RWPE2 (cell line): ENCODE results near the gene SLC4A2.

ENCODE experiments used
- ATAC-seq: fragments of 200-7000 bp; cut with Tn5 transposase; 3 replicates; pipeline ENCODE4 v1.9.1; 2021; ENCODE audit warnings: low read depth
- DNase-seq: peaks from one replicate; pipeline ENCODE4 v3.0.0-alpha.2; 2020; ENCODE audit warnings: low spot score
- H3K27ac ChIP-seq: fragments of 450-650 bp; 2 replicates; pipeline ENCODE4 v1.5.1; 2017; ENCODE audit warnings: mild to moderate bottlenecking; ENCODE audit not compliant: poor library complexity, severe bottlenecking
- H3K27me3 ChIP-seq: fragments of 250-450 bp; sonication (Bioruptor Pico); 2 replicates; pipeline ENCODE4 v1.5.1; 2021; ENCODE audit warnings: mild to moderate bottlenecking, moderate library complexity; ENCODE audit not compliant: insufficient read depth, poor library complexity, severe bottlenecking
- H3K36me3 ChIP-seq: fragments of 250-450 bp; sonication (Bioruptor Pico); 2 replicates; pipeline ENCODE4 v1.5.1; 2020; ENCODE audit warnings: low read depth, mild to moderate bottlenecking, moderate library complexity
- H3K4me1 ChIP-seq: fragments of 250-450 bp; sonication (Bioruptor Pico); 2 replicates; pipeline ENCODE4 v1.5.1; 2021; ENCODE audit warnings: mild to moderate bottlenecking, moderate library complexity; ENCODE audit not compliant: insufficient read depth, poor library complexity, severe bottlenecking
- H3K4me3 ChIP-seq: fragments of 250-450 bp; sonication (Bioruptor Pico); 2 replicates; pipeline ENCODE4 v1.5.1; 2021; ENCODE audit warnings: mild to moderate bottlenecking, moderate library complexity; ENCODE audit not compliant: severe bottlenecking
- H3K9me3 ChIP-seq: fragments of 250-450 bp; sonication (Bioruptor Pico); 2 replicates; pipeline ENCODE4 v1.5.1; 2021; ENCODE audit warnings: mild to moderate bottlenecking, moderate library complexity; ENCODE audit not compliant: severe bottlenecking
- CTCF ChIP-seq: fragments of 450-650 bp; IDR thresholded peaks from one replicate; pipeline ENCODE4 v1.5.1; 2017; ENCODE audit warnings: mild to moderate bottlenecking, moderate library complexity; ENCODE audit not compliant: poor library complexity, severe bottlenecking

The SLC4A2 gene

GRCh38 chr7:151080067-151080521 lies 20.7 kb downstream of the SLC4A2 start:
- Histone ChIP-seq H3K4me3 (peak overlapping the region; percentile 96), H3K9me3 (no peaks in the 10 kb centered on the region), H3K4me1 (peaks cover 6% of the 10 kb centered on the region), H3K27ac (peak overlapping the region; percentile 87), H3K27me3 (no peaks in the 10 kb centered on the region), H3K36me3 (peaks cover 21% of the 10 kb centered on the region)
- ATAC-seq (peak; percentile 5), DNase-seq (peak; percentile 59)
- no peak for TF ChIP-seq CTCF

DNA sequence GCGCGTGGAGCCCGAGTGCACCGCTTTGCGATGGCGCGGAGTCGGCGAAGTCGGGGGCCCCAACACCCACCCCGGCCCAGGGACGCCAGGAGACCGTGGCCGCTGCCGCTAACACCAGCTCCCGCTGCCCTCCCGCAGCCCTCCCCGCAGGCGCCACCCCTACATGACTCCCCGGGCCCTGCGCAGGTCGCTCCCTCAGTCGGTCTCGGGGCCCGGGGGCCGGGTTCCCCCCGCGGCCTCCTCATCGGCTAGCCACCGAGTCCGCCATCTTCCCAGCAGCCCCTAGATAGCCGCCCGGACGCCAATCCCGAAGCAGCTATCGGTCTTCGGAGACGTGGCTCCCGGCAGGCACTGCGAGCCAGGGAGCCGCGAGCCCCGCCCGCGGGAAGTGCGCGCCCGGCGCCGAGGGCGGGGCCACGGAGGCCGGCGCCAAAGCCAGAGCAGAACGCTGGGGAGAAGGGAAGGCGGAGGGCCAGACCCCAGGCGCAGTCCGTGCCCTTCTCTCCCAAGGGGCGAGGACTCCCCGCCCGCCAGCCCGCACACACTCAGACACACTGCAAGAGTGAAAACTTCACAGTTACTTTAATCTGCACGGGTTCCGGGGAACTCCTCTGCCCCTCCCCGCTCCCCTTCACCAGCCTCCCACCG lies 21.3 kb downstream of the SLC4A2 start, which contains the start of gene FASTK:
Gene FASTK (minus strand): TSS at position 288 of the 648 bp plus-strand sequence. CDS start 43 bp downstream, at position 245.
- Histone ChIP-seq H3K4me3 (peak within 1 kb of the TSS; percentile 96), H3K4me1 (peaks cover 6% of the 10 kb centered on the region), H3K27me3 (no peaks in the 10 kb centered on the region), H3K36me3 (peaks cover 15% of the 10 kb centered on the region), H3K9me3 (no peaks in the 10 kb centered on the region), H3K27ac (peak within 1 kb of the TSS; percentile 87)
- no peak for TF ChIP-seq CTCF
- ATAC-seq (peak; percentile 76), DNase-seq (peak; percentile 92)

DNA sequence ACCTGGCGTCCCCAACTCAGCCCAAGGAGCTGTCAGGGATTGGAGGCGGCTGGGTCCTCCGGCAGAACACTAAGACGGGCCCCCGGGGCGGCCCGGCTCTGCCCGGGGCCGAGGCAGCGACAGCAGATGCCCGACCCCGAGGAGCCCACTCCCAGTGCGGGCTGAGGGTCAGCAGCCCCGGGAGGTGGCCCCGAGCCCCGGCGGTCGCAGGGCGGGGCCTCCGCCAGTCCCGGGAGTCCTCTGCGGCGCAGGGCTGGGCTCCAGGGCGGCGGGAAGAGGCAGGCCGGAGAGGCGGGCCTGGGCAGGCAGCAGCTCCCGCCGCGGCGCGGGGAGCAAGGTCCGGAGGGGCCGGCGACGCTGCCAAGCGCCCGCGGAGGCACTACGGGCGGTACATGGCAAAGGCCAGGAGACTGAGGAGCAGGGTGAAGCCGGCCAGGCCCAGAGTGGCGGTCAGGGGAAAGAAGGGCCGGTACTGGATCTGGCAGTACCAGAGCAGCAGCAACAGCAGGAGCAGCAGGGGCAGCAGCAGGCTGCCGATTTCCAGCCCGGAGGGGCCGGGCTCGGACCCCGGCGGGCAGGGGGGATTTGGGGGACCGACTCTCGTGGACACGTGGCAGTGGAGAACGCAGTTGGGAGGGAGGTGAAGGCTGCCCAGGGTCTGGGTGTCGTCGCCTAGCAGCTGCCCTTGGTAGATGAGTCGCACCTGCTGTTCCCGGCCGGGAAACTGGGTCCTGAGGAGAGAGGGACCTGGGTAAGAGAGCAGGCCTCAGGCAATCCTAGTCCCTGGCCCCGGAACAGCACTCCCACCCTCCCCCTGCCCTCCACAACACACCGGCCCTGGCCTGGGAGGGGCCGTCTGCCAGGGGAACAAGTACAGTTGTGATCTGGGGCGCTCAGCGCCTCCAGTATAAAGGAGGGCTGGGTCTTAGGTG lies 22.0 kb downstream of the SLC4A2 start:
- H3K27ac ChIP-seq: peak overlapping the region; percentile 87
- ATAC-seq: peak; percentile 16

GRCh38 chr7:151082141-151083070 lies 23.0 kb downstream of the SLC4A2 start:
- H3K36me3 ChIP-seq: peaks cover 4% of the 10 kb centered on the region; the same call in 1 of the 2 replicates
- ATAC-seq: no peak
- DNase-seq: peak; percentile 65
- H3K9me3 ChIP-seq: no peaks in the 10 kb centered on the region
- H3K4me3 ChIP-seq: peak overlapping the region; percentile 96
- TF ChIP-seq CTCF: no peak
- peak overlapping the region; percentile 87 for H3K27ac ChIP-seq
- no peaks in the 10 kb centered on the region for H3K27me3 ChIP-seq
- H3K4me1 ChIP-seq: peaks cover 6% of the 10 kb centered on the region

More for the DNA sequence above, 22.0 kb downstream of the SLC4A2 start:
- no peak for TF ChIP-seq CTCF
- no peaks in the 10 kb centered on the region for H3K9me3 ChIP-seq
- DNase-seq: peak; percentile 55
- H3K27me3 ChIP-seq: no peaks in the 10 kb centered on the region
- H3K4me3 ChIP-seq: peak overlapping the region; percentile 96
- peaks cover 7% of the 10 kb centered on the region for H3K36me3 ChIP-seq
- peaks cover 6% of the 10 kb centered on the region for H3K4me1 ChIP-seq
